Hepatocyte (in vitro differentiated cells): ENCODE data around the gene CORO7. TPM values are rescaled to one million over a fixed set of nuclear protein-coding genes. Genes with fewer than 3 reads are reported as not detected.

ENCODE experiments used
- DNase-seq: peaks from one replicate; pipeline ENCODE4 v3.0.0-alpha.2; 2016; ENCODE audit warnings: low spot score
- H2AFZ ChIP-seq: fragments of 200-600 bp; sonication (generic); 2 replicates; pipeline ENCODE4 v1.6.0; 2016; ENCODE audit warnings: antibody characterized with exemption, mild to moderate bottlenecking
- H3K27ac ChIP-seq: fragments of 200-600 bp; sonication (generic); 2 replicates; pipeline ENCODE4 v1.5.1; 2016; ENCODE audit warnings: mild to moderate bottlenecking
- H3K27me3 ChIP-seq: fragments of 200-600 bp; sonication (generic); 2 replicates; pipeline ENCODE4 v1.6.1; 2016
- H3K36me3 ChIP-seq: fragments of 200-600 bp; sonication (generic); replicated peaks from 2 replicates; pipeline ENCODE4 v1.5.1; 2016; ENCODE audit warnings: low read depth; ENCODE audit not compliant: insufficient read depth
- H3K4me1 ChIP-seq: fragments of 200-600 bp; sonication (generic); 2 replicates; pipeline ENCODE4 v1.5.1; 2016; ENCODE audit warnings: mild to moderate bottlenecking, moderate library complexity; ENCODE audit not compliant: insufficient read depth
- H3K4me2 ChIP-seq: fragments of 200-600 bp; sonication (generic); 2 replicates; pipeline ENCODE4 v1.6.0; 2016
- H3K4me3 ChIP-seq: fragments of 200-600 bp; sonication (generic); 2 replicates; pipeline ENCODE4 v1.5.1; 2016; ENCODE audit warnings: mild to moderate bottlenecking
- H3K79me2 ChIP-seq: fragments of 200-600 bp; sonication (generic); 2 replicates; pipeline ENCODE4 v1.6.0; 2017; ENCODE audit warnings: mild to moderate bottlenecking
- H3K9me2 ChIP-seq: fragments of 200-600 bp; sonication (generic); replicated peaks from 2 replicates; pipeline ENCODE4 v1.6.0; 2017; ENCODE audit warnings: mild to moderate bottlenecking; ENCODE audit not compliant: insufficient read depth
- H3K9me3 ChIP-seq: fragments of 200-600 bp; sonication (generic); 2 replicates; pipeline ENCODE4 v1.5.1; 2016; ENCODE audit warnings: low read depth, mild to moderate bottlenecking
- H4K20me1 ChIP-seq: fragments of 200-600 bp; sonication (generic); 2 replicates; pipeline ENCODE4 v1.6.0; 2016; ENCODE audit warnings: mild to moderate bottlenecking; ENCODE audit not compliant: insufficient read depth, poor library complexity, severe bottlenecking
- EZH2 ChIP-seq: fragments of 200-600 bp; sonication (generic); IDR thresholded peaks from 2 replicates; pipeline ENCODE4 v1.6.1; 2016; ENCODE audit warnings: antibody characterized with exemption, mild to moderate bottlenecking, borderline replicate concordance
- EZH2phosphoT487 ChIP-seq: fragments of 200-600 bp; sonication (generic); IDR thresholded peaks from one replicate; pipeline ENCODE4 v1.6.1; 2018; ENCODE audit warnings: antibody characterized with exemption, mild to moderate bottlenecking, low read depth, moderate library complexity; ENCODE audit not compliant: unreplicated experiment, severe bottlenecking
- WGBS: methylation state at CpG from one replicate; pipeline ENCODE4 v1.1.6; 2016; ENCODE audit warnings: low lambda C conversion rate; ENCODE audit errors: missing lambda C conversion rate; 5-methylcytosine and 5-hydroxymethylcytosine counted together
- polyA plus RNA-seq: library from polyadenylated mRNA; unstranded; fragments of >200 nt; fragmentation: Nextera tagmentation; extraction: Ambion mirVana; gene quantifications from 2 replicates; pipeline ENCODE4 v1.2.1, GENCODE V29; 2016
- total RNA-seq: library from RNA; depleted of rRNA; stranded (reverse); fragments of >200 nt; gene quantifications from 2 replicates; pipeline ENCODE4 v1.2.3, GENCODE V29; 2014
- TF ChIP-seq, protein P1 (sequence below): fragments of 200-600 bp; sonication (generic); IDR thresholded peaks from 2 replicates; pipeline ENCODE4 v1.5.1; 2016; ENCODE audit warnings: antibody characterized with exemption, mild to moderate bottlenecking; ENCODE audit not compliant: poor library complexity

The CORO7 gene
- total and polyA plus RNA-seq, 2 experiments from 2014 or later: 18.2 to 33.3 TPM

DNA sequence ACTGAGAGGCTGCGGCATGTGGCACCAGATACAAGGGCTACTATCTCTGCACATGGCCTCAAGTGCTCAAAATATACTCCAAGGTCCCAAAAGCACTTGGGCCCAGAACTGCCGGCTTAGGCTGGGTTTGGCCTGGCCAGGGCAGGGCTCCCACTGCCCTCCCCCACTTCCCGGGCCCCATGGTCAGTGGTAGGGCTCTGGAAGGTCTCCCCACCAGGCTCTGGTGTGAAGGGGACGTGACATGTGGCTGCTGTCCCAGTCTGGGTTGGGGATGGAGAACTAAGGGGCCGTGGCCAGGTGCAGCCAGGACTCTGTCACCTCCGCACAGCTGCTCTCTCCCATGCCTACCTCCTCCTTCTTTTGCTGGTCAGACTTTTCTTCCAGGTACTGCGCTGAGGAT is 59.6 kb downstream of the CORO7 start:
- no peaks in the 10 kb centered on the region for H3K9me2 ChIP-seq
- no peaks in the 10 kb centered on the region for H4K20me1 ChIP-seq
- no peak for DNase-seq
- H3K36me3 ChIP-seq: no peaks in the 10 kb centered on the region
- no peak overlapping the region for H3K27ac ChIP-seq
- TF ChIP-seq EZH2phosphoT487: no peak
- no peak for TF ChIP-seq EZH2
- TF ChIP-seq, protein P1, sequence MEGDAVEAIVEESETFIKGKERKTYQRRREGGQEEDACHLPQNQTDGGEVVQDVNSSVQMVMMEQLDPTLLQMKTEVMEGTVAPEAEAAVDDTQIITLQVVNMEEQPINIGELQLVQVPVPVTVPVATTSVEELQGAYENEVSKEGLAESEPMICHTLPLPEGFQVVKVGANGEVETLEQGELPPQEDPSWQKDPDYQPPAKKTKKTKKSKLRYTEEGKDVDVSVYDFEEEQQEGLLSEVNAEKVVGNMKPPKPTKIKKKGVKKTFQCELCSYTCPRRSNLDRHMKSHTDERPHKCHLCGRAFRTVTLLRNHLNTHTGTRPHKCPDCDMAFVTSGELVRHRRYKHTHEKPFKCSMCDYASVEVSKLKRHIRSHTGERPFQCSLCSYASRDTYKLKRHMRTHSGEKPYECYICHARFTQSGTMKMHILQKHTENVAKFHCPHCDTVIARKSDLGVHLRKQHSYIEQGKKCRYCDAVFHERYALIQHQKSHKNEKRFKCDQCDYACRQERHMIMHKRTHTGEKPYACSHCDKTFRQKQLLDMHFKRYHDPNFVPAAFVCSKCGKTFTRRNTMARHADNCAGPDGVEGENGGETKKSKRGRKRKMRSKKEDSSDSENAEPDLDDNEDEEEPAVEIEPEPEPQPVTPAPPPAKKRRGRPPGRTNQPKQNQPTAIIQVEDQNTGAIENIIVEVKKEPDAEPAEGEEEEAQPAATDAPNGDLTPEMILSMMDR: no peak
- WGBS: 94% methylated on average over 7 of the region's 7 CpGs
- no peaks in the 10 kb centered on the region for H3K27me3 ChIP-seq
- no peak overlapping the region for H2AFZ ChIP-seq
- H3K79me2 ChIP-seq: no peaks in the 10 kb centered on the region
- no peaks in the 10 kb centered on the region for H3K9me3 ChIP-seq
- H3K4me3 ChIP-seq: no peak overlapping the region
- H3K4me2 ChIP-seq: no peak overlapping the region
- no peaks in the 10 kb centered on the region for H3K4me1 ChIP-seq

DNA sequence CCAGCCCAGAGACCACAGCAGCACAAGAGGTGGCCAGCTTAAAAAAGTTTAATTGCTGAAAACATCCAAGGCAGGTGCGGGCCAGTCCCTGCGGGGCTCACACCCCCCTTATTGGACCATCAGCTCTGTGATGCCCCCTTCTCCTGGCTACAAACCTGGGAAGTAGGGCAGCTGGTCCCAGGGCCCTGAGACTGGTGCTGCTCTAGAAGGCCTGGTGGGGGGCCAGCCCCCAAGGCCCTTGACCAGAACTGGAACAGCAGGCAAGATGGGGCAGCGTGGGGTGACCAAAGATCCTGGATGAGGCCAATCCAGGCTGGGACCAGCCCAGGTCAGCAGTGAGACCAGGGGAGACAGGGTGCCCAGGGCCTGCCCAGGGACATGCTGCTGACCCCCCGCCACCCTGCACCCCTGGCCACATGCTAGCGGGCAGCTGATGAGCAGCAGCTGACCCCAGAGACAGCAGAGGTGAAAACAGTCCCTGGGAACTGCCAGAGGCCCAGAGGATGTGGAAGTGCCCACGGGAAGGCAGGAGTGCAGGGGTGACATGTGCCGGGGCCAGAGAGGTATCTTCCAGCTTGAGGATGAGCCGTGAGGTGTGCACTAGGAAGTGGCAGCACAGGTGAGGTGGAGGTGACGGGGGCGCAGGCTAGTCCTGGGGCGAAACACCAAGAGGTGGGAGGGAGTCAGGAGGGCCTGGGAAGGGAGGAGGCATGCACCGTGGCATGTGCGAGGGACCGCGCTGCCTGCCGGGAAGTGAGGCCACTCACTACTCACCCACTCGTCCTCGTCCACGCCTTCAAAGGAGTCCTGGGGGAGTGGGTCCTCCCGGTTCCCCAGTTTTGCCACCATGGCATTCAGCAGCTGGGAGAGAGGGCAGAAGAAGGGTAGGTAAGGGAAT is 61.6 kb downstream of the CORO7 start:
- 94% methylated on average over 20 of the region's 20 CpGs for WGBS
- no peak for DNase-seq
- TF ChIP-seq EZH2: no peak
- TF ChIP-seq, protein P1: no peak
- TF ChIP-seq EZH2phosphoT487: no peak
- Histone ChIP-seq H3K4me3 (no peak overlapping the region), H3K36me3 (no peaks in the 10 kb centered on the region), H3K9me2 (no peaks in the 10 kb centered on the region), H3K9me3 (no peaks in the 10 kb centered on the region), H3K4me1 (no peaks in the 10 kb centered on the region), H2AFZ (no peak overlapping the region), H3K4me2 (no peak overlapping the region), H3K27me3 (no peaks in the 10 kb centered on the region), H3K79me2 (peaks cover 8% of the 10 kb centered on the region), H4K20me1 (no peaks in the 10 kb centered on the region), H3K27ac (no peak overlapping the region)

DNA sequence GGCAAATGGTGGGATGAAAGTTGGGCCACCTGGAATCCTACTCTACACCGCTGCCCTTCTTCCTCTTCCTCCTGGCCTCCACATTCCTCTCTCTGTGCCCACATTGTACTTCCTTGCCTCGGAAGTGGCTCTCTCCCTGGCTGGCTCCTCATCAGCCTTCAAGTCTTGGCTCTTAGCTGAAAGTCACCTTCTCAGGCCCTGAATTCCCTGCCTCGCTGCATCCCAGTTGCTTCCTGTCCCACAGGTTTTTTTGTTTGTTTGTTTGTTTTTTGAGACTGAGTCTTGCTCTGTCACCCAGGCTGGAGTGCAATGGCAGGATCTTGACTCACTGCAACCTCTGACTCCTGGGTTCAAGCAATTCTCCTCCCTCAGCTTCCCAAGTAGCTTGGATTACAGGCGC is 62.7 kb downstream of the CORO7 start:
- H3K4me1 ChIP-seq: peaks cover under 1% of the 10 kb centered on the region
- H4K20me1 ChIP-seq: no peaks in the 10 kb centered on the region
- H3K4me2 ChIP-seq: no peak overlapping the region
- no peaks in the 10 kb centered on the region for H3K36me3 ChIP-seq
- no peak overlapping the region for H2AFZ ChIP-seq
- H3K4me3 ChIP-seq: no peak overlapping the region
- no peaks in the 10 kb centered on the region for H3K9me2 ChIP-seq
- no peak for DNase-seq
- 96% methylated on average over 4 of the region's 4 CpGs for WGBS
- TF ChIP-seq EZH2phosphoT487: no peak
- no peak for TF ChIP-seq EZH2
- TF ChIP-seq, protein P1: no peak
- no peaks in the 10 kb centered on the region for H3K27me3 ChIP-seq
- peaks cover 18% of the 10 kb centered on the region for H3K79me2 ChIP-seq
- no peak overlapping the region for H3K27ac ChIP-seq
- H3K9me3 ChIP-seq: no peaks in the 10 kb centered on the region
